Panc1 (cell line): Measurements from ENCODE around the gene EBLN2. TPM values are rescaled to one million over a fixed set of nuclear protein-coding genes. Genes with fewer than 3 reads are reported as not detected.
A peak's percentile ranks its signal among the peaks of the same experiment; 100 is the strongest.

Experiments
- ATAC-seq: fragments of 200-7000 bp; cut with Tn5 transposase; 2 replicates; pipeline ENCODE4 v1.9.1; 2020; ENCODE audit warnings: mild to moderate bottlenecking, moderate library complexity
- BruUV-seq: library from RNA; stranded (reverse); fragments of 400-500 nt; replicated peaks from 2 replicates; lab custom pipeline; 2021; lab: Mats Ljungman, UMichigan
- CTCF ChIA-PET: fragments of 300-600 bp; sonication (Branson Sonifier 250); formaldehyde crosslinking; loops from one replicate; lab custom pipeline; 2022; ENCODE audit warnings: antibody characterized with exemption; lab: Charles Lee
- POLR2A ChIA-PET: fragments of 300-600 bp; sonication (Branson Sonifier 250); formaldehyde crosslinking; loops from one replicate; lab custom pipeline; 2022; ENCODE audit warnings: antibody characterized with exemption; lab: Charles Lee
- DNase-seq: peaks from one replicate; pipeline ENCODE4 v3.0.0-alpha.2; 2010; ENCODE audit warnings: low read depth, low spot score
- H3K27ac ChIP-seq: 2 replicates; pipeline ENCODE4 v1.5.1; 2011; ENCODE audit warnings: mild to moderate bottlenecking, low read length, inconsistent platforms
- H3K27me3 ChIP-seq: fragments of 200-500 bp; sonication (Bioruptor generic); 2 replicates; pipeline ENCODE4 v1.6.0; 2014; ENCODE audit warnings: low read length, inconsistent platforms; ENCODE audit not compliant: control insufficient read depth, insufficient read depth
- H3K36me3 ChIP-seq: fragments of 200-500 bp; sonication (Bioruptor generic); 2 replicates; pipeline ENCODE4 v1.5.1; 2014; ENCODE audit warnings: inconsistent platforms, mild to moderate bottlenecking, low read length, moderate library complexity; ENCODE audit not compliant: control insufficient read depth, insufficient read depth
- H3K4me1 ChIP-seq: 2 replicates; pipeline ENCODE4 v1.5.1; 2011; ENCODE audit warnings: inconsistent platforms, mild to moderate bottlenecking, low read length, moderate library complexity; ENCODE audit not compliant: control insufficient read depth, insufficient read depth
- H3K4me3 ChIP-seq, 2 experiments: 2 replicates each; pipeline ENCODE4 v1.5.1; 2011 to 2012; ENCODE audit warnings: low read depth in 2 of 2, low read length in 2 of 2, mild to moderate bottlenecking in 2 of 2, inconsistent platforms in 1 of 2, moderate library complexity in 1 of 2
- H3K9me3 ChIP-seq: fragments of 200-500 bp; sonication (Bioruptor generic); 2 replicates; pipeline ENCODE4 v1.5.1; 2014; ENCODE audit warnings: low read depth, mild to moderate bottlenecking, inconsistent platforms, low read length, moderate library complexity; ENCODE audit not compliant: control insufficient read depth, insufficient read depth
- CTCF ChIP-seq: fragments of 450-650 bp; IDR thresholded peaks from 2 replicates; pipeline ENCODE4 v1.5.1; 2017; ENCODE audit warnings: mild to moderate bottlenecking
- POLR2AphosphoS5 ChIP-seq: IDR thresholded peaks from 2 replicates; pipeline ENCODE4 v1.6.1; 2012; ENCODE audit warnings: mild to moderate bottlenecking, low read depth, low read length, moderate library complexity
- SIN3A ChIP-seq: IDR thresholded peaks from 2 replicates; pipeline ENCODE4 v1.6.1; 2012; ENCODE audit warnings: low read depth, mild to moderate bottlenecking, low read length, moderate library complexity, borderline replicate concordance; ENCODE audit not compliant: insufficient read depth
- TCF7L2 ChIP-seq: IDR thresholded peaks from 2 replicates; pipeline ENCODE4 v1.6.1; 2011; ENCODE audit warnings: mild to moderate bottlenecking, low read depth, low read length, inconsistent platforms
- in situ Hi-C: cut with HindIII; loops from 2 replicates; pipeline ENCODE4 v1.10.0; 2016; ENCODE audit warnings: low sequenced_read_pairs, low pct_unique_long_range_greater_than_20kb
- intact Hi-C: fragments of 100-400 bp; cut with micrococcal nuclease; formaldehyde crosslinking; loops from one replicate; pipeline ENCODE4 v1.10.0; 2022; ENCODE audit not compliant: unreplicated experiment
- total RNA-seq: library from RNA; stranded (reverse); gene quantifications from one replicate; pipeline ENCODE4 v1.2.1, GENCODE V29; 2021; ENCODE audit not compliant: unreplicated experiment
- TF ChIP-seq, protein P1 (sequence below), 2 experiments: IDR thresholded peaks; 2 replicates each; pipeline ENCODE4 v1.6.1; 2011 to 2012; ENCODE audit warnings: low read depth in 2 of 2, control low read depth in 1 of 2, low read length in 1 of 2, mild to moderate bottlenecking in 1 of 2, moderate library complexity in 1 of 2; ENCODE audit not compliant: insufficient read depth in 1 of 2

Gene EBLN2
- total RNA-seq, 1 experiment from 2014 or later: 1.9 TPM

- TF ChIP-seq, protein P1, sequence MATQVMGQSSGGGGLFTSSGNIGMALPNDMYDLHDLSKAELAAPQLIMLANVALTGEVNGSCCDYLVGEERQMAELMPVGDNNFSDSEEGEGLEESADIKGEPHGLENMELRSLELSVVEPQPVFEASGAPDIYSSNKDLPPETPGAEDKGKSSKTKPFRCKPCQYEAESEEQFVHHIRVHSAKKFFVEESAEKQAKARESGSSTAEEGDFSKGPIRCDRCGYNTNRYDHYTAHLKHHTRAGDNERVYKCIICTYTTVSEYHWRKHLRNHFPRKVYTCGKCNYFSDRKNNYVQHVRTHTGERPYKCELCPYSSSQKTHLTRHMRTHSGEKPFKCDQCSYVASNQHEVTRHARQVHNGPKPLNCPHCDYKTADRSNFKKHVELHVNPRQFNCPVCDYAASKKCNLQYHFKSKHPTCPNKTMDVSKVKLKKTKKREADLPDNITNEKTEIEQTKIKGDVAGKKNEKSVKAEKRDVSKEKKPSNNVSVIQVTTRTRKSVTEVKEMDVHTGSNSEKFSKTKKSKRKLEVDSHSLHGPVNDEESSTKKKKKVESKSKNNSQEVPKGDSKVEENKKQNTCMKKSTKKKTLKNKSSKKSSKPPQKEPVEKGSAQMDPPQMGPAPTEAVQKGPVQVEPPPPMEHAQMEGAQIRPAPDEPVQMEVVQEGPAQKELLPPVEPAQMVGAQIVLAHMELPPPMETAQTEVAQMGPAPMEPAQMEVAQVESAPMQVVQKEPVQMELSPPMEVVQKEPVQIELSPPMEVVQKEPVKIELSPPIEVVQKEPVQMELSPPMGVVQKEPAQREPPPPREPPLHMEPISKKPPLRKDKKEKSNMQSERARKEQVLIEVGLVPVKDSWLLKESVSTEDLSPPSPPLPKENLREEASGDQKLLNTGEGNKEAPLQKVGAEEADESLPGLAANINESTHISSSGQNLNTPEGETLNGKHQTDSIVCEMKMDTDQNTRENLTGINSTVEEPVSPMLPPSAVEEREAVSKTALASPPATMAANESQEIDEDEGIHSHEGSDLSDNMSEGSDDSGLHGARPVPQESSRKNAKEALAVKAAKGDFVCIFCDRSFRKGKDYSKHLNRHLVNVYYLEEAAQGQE (IDR thresholded peaks at IDR 0.05; ENCODE audit: insufficient read depth in 1 of 2, low read depth in 2 of 2, low read length in 1 of 2): no peak
- TF ChIP-seq CTCF: no peak
- no peak for TF ChIP-seq SIN3A
- no peak for TF ChIP-seq TCF7L2
- TF ChIP-seq POLR2AphosphoS5: no peak
- ChIA-PET CTCF (no interaction called here), POLR2A (interaction anchor here (0.8 kb wide), 1 partner anchor 110 kb away, joined by 3 read pairs; no protein-coding TSS in a partner anchor)
- intact Hi-C loops: no loop called here
- in situ Hi-C loops: no loop called here
- no peak overlapping the region for H3K4me3 ChIP-seq
- ATAC-seq: no peak
- no peak for DNase-seq
- TSS peak; percentile 33 for BruUV-seq
- H3K36me3 ChIP-seq: no peaks in the 10 kb centered on the region
- no peaks in the 10 kb centered on the region for H3K27me3 ChIP-seq
- H3K4me1 ChIP-seq: no peaks in the 10 kb centered on the region; the same call in none of the 2 replicates
- no peaks in the 10 kb centered on the region for H3K9me3 ChIP-seq
- H3K27ac ChIP-seq: no peak overlapping the region
Observed at GRCh38 chr3:73029321-73029796, 32.1 kb upstream of the EBLN2 start.

DNA sequence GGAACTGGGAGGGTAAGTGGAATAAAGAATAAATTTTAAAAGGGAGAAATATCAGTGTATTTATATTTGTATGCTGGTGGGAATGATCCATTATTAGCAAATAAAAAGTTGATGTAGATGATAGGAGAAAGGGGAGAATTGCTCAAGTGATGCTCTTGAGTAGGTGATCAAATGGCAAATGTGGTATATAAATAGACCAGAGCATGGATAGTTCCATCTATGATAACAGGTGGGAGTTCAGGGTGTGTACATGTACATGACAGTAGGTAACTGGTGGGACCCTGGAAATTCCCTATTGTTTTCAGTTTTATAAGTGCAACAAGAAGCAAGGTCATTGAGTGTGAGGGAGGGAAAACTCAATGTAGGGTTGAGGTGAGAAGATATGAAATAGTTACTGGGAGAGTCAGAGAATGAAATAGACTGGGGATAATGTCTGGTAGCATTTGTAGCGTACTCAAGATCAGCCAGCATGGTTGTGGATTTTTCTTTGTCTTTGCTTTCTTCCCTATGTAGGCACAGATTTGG is 31.3 kb upstream of the EBLN2 start:
- Histone ChIP-seq H3K36me3 (no peaks in the 10 kb centered on the region), H3K4me3 (no peak overlapping the region), H3K4me1 (no peaks in the 10 kb centered on the region; the same call in none of the 2 replicates), H3K27ac (no peak overlapping the region), H3K9me3 (no peaks in the 10 kb centered on the region), H3K27me3 (no peaks in the 10 kb centered on the region)
- in situ Hi-C loops (no loop called here), intact Hi-C loops (no loop called here)
- DNase-seq (no peak), ATAC-seq (no peak)
- ChIA-PET POLR2A (interaction anchor here (0.8 kb wide), 1 partner anchor 109 kb away, joined by 3 read pairs; no protein-coding TSS in a partner anchor), CTCF (no interaction called here)
- TF ChIP-seq TCF7L2 (no peak), CTCF (no peak), SIN3A (no peak), POLR2AphosphoS5 (no peak)
- TF ChIP-seq, protein P1 (IDR thresholded peaks at IDR 0.05; ENCODE audit: insufficient read depth in 1 of 2, low read depth in 2 of 2, low read length in 1 of 2): no peak
- BruUV-seq: no TSS peak
